GM21619 (cell line): ENCODE measurements around the gene GALNT17.
"Not testable (repeated sequence)": the region's sequence is repeated elsewhere in the genome, so short reads cannot be mapped to it uniquely, and the experiment has no call there.

Experiments used
- ATAC-seq: cut with Tn5 transposase; IDR thresholded peaks from one replicate; pipeline ENCODE4 v1.9.1; 2021; ENCODE audit not compliant: unreplicated experiment

GALNT17 gene

GRCh38 chr7:71157757-71158156 lies 25.8 kb downstream of the GALNT17 start:
- ATAC-seq = no peak

- ATAC-seq = no peak
These were observed 33.8 kb downstream of the GALNT17 start for GRCh38 chr7:71165708-71166107.

- ATAC-seq = no peak
These were observed 39.5 kb downstream of the GALNT17 start for GRCh38 chr7:71171476-71171875.

GRCh38 chr7:71173955-71174354 lies 42.0 kb downstream of the GALNT17 start:
- ATAC-seq = no peak

- no peak for ATAC-seq
These were observed 50.5 kb downstream of the GALNT17 start for GRCh38 chr7:71182438-71182935.

- no peak for ATAC-seq
These were observed 52.2 kb downstream of the GALNT17 start for GRCh38 chr7:71184136-71184535.

- no peak for ATAC-seq
These were observed 52.7 kb downstream of the GALNT17 start for GRCh38 chr7:71184609-71185008.

- ATAC-seq = no peak
These were observed 54.7 kb downstream of the GALNT17 start for GRCh38 chr7:71186535-71187057.

GRCh38 chr7:71191771-71192170 lies 59.8 kb downstream of the GALNT17 start:
- no peak for ATAC-seq

GRCh38 chr7:71193099-71193810 lies 61.3 kb downstream of the GALNT17 start:
- ATAC-seq = no peak

- ATAC-seq = no peak
These were observed 66.4 kb downstream of the GALNT17 start for GRCh38 chr7:71198391-71198790.

GRCh38 chr7:71198887-71199286 lies 66.9 kb downstream of the GALNT17 start:
- ATAC-seq = no peak

- no peak for ATAC-seq
These were observed 74.2 kb downstream of the GALNT17 start for GRCh38 chr7:71206184-71206583.

- no peak for ATAC-seq
These were observed 76.9 kb downstream of the GALNT17 start for GRCh38 chr7:71208881-71209280.

- not testable (repeated sequence) for ATAC-seq
These were observed 77.5 kb downstream of the GALNT17 start for GRCh38 chr7:71209484-71209883.

- ATAC-seq = no peak
These were observed 78.3 kb downstream of the GALNT17 start for GRCh38 chr7:71210220-71210619.

- not testable (repeated sequence) for ATAC-seq
These were observed 80.5 kb downstream of the GALNT17 start for GRCh38 chr7:71212433-71212832.

GRCh38 chr7:71216211-71216610 lies 84.3 kb downstream of the GALNT17 start:
- no peak for ATAC-seq

- no peak for ATAC-seq
These were observed 88.3 kb downstream of the GALNT17 start for GRCh38 chr7:71220210-71220695.

- ATAC-seq = no peak
These were observed 89.1 kb downstream of the GALNT17 start for GRCh38 chr7:71221049-71221448.

- ATAC-seq = no peak
These were observed 89.6 kb downstream of the GALNT17 start for GRCh38 chr7:71221549-71221948.

GRCh38 chr7:71227126-71227525 lies 95.2 kb downstream of the GALNT17 start:
- no peak for ATAC-seq

GRCh38 chr7:71229148-71229547 lies 97.2 kb downstream of the GALNT17 start:
- ATAC-seq = no peak
